SW480 (cell line): Measurements from ENCODE around the gene ECEL1.

Experiments
- DNase-seq: peaks from one replicate; pipeline ENCODE4 v3.0.0-alpha.2; 2016; ENCODE audit warnings: low spot score

Gene ECEL1

DNA sequence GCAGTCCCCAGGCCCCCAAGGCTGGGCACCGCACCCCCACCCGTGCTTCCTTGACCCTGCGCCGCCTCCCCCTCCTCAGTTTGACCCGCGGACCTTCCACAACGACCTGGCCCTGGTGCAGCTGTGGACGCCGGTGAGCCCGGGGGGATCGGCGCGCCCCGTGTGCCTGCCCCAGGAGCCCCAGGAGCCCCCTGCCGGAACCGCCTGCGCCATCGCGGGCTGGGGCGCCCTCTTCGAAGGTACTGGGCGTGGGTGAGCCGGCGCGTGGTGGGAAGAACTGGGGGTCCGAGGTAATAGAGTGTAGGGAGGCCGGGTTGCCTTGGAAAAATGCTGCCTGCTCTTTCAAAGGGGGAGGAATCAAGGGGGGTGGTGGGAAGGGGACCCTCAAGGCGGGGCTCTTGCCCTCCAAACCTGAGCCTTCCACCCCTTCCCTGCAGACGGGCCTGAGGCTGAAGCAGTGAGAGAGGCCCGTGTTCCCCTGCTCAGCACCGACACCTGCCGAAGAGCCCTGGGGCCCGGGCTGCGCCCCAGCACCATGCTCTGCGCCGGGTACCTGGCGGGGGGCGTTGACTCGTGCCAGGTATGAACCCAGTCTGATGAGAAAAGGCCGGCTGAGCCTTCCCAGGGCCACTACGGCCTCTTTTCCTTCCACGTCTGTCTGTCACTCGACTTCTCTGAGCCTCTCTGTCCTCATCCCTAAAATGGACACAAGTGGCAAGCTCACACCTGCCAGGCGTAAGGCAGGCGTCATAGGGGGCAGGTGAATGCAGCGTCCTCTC is 35.2 kb upstream of the ECEL1 start:
- DNase-seq, result no peak

DNA sequence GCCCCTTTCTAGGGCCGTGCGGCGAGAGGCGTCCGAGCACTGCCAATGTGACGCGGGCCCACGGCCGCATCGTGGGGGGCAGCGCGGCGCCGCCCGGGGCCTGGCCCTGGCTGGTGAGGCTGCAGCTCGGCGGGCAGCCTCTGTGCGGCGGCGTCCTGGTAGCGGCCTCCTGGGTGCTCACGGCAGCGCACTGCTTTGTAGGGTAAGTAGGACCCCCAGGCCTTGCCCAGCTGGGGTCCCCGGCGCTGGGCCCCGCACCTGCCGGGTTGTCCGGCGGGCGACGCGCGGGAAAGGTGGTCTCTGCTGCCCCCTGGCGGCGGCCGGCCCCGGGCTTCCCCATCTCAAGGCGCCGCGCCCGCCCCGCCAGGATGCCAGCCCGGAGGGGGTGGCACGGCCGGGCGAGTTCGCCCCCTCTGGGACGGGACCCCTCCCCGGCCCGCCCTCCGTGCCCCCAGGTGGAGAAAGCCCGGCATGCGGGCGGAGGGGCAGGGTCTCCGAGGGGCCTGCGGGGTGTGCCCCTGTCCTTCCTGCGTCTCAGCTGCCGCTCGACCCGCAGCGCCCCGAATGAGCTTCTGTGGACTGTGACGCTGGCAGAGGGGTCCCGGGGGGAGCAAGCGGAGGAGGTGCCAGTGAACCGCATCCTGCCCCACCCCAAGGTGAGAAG is 34.5 kb upstream of the ECEL1 start:
- no peak for DNase-seq

DNA sequence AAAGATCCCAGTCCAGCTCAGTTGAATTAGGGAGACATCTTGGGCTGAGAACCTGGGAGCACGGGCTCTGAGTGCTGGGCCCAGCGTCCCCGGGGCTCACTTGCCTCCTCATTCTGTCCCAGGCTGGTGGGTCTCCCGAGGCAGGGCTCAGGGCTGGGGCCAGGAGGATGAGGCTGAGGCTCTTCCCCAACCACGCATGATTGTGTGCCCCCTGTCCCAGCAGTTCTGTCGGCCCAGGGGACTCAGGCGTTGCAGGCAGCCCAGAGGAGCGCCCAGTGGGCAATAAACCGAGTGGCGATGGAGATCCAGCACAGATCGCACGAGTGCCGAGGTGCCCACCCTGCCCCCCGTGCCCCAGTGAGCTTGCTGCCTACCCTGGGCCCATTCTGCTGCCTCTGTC is 33.5 kb upstream of the ECEL1 start:
- no peak for DNase-seq

- DNase-seq, result no peak
These were observed 32.9 kb upstream of the ECEL1 start for GRCh38 chr2:232520489-232520888.

- peak; percentile 13 for DNase-seq
These were observed 32.2 kb upstream of the ECEL1 start, which contains the start of gene PRSS56 for GRCh38 chr2:232519581-232520438. Gene PRSS56 (plus strand): TSS chr2:232520388. CDS start chr2:232520599, 211 bp downstream.

- no peak for DNase-seq
These were observed 31.2 kb upstream of the ECEL1 start for GRCh38 chr2:232518844-232519243.

DNA sequence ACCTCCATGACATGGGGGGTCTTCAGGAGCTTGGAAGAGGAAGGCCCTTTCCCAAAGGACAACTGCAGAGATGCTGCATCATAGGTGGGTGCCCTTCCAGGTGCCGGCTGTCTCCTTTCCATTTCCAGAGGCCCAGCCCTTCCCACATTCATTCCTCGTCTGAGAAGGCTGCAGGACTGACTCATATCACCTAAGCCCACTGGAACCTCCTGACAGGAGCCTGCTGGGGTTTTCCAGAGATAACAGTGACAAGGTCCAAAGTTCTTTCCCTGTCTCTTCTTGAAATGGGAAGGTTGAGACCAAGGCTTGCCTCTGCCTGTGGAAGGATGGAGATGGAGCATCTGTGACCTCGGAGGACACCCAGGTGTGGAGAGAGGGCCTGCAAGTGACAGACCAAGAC is 28.9 kb upstream of the ECEL1 start:
- no peak for DNase-seq

DNA sequence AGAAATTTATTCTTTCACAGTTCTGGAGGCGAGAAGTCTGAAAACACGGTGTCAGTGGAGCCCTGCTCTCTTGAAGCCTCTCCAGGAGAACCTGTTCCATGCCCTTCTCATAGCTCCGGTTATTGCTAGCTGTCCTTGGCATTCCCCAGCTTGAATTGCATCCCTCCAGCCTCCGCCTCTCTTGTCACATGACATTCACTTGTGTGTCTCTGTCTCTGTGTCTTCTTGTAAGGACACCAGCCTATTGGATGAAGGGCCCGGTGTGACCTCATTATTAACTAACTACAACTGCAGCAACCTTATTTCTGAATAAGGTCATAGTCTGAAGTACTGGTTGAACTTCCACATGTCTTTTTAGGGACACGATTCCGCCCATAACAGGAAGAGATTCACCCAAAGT is 28.0 kb upstream of the ECEL1 start:
- DNase-seq, result no peak

DNA sequence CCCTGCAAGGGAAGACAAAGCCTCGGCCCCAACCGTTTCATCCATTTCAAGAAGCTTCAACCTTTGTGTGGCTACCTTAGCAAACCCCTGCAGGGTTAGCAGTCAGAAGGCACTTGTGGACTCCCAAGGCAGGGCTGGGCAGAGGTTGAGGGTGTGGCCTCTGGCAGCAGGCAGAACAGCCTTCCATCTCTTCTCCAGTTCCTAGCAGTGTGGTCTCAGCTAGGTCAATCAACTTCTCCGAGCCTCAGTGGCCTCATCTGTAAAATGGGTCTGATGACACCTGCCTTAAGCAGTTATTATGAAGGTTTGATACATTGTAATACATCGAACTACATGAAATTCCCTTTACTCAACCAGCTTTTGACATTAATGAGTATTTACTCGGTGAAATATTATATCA is 25.7 kb upstream of the ECEL1 start:
- no peak for DNase-seq

GRCh38 chr2:232512602-232513001 is 25.0 kb upstream of the ECEL1 start:
- DNase-seq, result no peak

DNA sequence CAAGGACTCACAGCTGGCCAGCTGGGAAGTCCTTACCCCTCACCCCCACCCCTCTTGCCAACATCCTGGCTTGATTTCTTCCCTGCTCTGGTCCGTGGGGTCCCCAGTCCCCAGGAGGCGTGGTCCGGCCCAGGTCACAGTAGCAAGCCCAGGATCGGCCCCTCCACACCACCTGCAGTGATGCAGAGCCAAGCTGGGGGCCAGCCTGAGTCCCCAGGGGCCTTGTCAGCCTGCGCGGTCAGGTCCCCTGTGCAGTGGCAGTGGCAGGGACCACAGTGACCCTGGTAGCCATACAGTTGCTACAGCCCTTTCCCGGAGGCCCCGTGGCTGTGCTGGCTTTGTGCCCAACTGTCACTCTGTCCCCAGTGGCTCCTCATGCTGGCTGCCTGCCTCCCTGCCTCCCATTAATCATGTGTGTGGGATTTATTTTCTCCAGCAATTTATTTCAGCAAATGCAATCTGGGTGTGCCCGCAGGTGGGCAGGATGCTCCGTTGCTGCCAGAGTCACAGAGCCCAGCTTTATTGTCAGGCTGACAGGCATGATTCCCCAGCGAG is 23.8 kb upstream of the ECEL1 start:
- no peak for DNase-seq

GRCh38 chr2:232508251-232508650 is 20.6 kb upstream of the ECEL1 start:
- no peak for DNase-seq

- DNase-seq, result no peak
These were observed 19.1 kb upstream of the ECEL1 start for GRCh38 chr2:232506709-232507108.

DNA sequence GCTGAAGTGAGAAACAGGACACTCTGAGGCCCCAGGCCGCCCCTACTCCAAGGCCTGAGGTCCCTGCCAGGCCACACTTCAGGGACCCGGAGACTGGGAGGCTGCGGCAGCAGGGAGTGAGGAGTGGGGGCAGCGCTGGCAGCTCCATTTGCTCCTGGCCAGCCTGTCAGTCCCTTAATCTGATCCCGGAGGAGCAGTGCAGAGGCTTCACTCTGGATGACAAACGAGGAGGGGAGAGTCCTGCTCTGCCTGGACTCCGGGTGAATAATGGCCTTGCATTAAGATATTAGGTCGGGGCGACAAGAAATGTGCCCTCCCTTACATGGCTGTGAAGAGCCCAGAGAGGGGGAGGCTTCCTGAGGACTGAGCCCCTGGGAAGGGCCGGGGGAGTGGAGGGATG is 18.2 kb upstream of the ECEL1 start:
- no peak for DNase-seq

DNA sequence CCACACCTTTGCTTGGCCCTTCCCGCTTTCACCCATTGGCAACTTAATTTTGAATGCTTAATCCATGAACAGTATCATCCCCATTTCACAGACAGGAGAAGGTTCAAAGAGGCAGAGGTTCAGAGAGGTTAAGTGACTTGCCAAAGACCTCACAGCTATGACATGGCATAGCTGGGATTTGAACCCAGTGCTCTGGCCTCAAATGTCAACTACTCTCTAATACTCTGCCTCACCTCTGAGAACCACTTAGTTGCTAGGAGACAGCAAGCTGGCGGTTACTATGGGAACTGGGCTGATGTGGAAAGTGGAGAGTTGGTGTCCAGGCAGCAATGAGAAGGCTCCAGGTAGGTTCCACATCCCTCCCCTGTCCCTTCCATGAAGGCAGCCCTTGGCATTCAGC is 16.8 kb upstream of the ECEL1 start:
- no peak for DNase-seq

- no peak for DNase-seq
These were observed 16.2 kb upstream of the ECEL1 start for GRCh38 chr2:232503809-232504323.

DNA sequence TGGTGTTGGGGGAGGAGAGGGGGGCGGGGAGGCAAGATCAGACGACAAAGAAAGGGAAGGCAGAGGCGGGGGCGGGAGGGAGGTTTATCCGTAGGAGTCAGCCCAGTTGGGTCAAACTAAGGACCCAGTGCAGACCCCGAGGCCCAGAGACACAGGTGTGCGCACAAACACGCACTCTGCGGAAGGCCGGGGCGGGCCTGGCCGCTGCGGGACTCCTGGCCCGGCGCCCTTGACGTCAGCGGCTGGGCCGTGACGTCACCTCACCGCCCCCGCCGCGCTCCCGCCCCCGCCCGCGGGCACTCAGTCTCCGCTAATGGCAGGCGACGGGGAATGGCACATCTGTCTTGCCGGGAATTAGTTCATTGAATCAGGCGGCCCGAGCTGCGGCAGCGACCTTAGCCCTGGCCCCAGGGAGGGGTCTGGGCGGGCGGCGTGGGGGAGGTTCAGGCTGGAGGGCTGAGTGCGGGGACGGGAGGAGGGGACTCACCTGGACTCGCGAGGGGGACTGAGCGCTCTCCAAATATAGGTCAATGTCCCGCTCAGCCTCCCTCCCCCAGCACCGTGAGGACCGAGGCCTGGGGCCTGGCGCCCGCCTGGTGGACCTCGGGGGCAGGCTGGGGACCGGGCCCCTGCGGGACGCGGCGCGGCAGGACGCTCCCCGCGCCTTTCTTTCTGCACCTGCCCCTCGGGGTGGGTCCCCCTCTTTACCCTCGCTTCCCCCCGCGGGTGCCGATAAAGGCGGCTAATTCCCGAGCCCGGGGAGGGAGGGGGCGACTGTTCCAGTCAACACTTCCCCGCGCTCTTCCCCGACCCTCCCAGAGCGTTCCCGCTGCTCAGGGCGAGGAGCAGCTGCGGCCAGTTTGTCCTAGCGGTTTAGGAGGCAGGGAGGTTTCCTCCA is 15.5 kb upstream of the ECEL1 start:
- no peak for DNase-seq

- no peak for DNase-seq
These were observed 14.9 kb upstream of the ECEL1 start for GRCh38 chr2:232502511-232502910.

DNA sequence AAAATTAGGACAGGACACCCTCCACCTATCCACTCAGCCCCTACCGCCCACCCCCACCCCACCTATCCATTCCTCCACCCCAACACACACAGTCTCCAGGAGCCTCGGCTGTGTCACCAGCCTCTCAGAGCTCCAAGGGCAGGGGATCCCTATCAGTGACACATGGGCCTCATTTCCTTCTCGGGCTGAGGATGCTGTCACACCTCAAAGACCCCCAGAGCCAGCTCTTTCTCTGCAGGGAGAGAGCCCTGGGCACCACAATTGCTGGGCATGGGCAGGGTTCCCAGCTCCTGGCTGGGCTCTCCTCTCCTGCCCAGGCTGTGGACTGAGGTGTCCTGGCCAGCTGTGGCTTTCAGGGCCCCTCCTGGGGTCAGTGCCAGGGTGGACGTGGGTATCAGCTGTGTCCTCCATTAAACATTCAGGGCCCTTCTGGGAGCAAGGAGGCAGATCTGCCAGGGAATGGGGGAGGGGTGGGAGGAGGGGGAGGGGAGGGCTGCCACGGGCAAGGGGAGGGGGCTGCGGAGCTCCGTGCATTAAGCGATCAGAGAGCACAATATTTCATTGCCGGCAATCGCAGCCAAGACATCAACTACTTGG is 14.3 kb upstream of the ECEL1 start:
- DNase-seq, result no peak

- DNase-seq, result no peak
These were observed 13.7 kb upstream of the ECEL1 start for GRCh38 chr2:232501331-232501771.

DNA sequence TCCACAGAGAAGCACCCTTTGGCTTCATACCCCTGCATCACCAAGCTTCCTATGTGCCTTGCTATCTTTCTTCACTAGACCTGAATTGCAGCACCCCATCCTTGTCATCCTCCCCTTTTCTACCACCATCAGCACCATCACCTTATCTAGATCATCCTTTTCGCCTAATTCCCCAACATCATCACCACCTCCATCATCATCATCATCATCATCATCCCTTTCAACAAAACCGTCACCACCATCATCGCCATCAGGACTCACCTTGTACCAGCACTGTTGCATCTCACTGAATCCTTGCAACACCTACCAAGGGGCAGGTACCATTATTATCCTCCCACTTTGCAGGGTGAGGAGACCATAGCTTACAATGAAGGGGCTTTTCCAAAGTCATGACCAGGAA is 10.8 kb upstream of the ECEL1 start:
- DNase-seq, result no peak
